Measurements from ENCODE around the gene APLP2.

DNA sequence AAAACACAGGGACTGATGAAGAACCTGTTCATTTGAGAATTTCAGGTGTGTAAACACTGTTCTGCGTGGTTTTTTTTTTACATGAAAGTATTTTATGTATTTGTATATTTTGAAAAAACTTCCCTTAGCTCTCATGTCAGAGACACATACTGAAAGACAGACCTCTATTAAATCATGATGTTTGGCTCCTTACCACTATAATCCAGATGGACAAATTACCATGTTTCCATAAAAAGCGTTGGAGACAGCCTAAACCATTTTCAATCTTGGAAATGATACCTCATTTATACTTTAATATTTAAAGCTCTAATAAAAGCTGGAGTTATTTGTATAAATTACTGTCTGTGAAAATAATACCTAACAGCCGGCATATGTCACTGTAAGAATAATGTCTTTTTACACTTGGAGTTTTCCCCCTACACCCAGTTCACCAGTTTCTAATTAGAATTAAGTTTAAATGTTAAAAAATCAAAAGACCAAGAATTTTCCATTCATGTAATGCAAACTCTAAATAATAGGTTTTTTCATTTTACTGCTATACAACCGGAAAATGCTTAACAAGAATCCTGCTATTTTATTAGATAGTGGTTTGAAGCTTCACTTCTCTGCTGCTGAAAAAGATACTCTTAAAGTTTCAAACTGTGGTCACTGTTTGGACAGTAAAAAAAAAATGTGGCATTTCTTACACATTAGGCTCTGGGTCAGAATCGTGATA lies 30.8 kb downstream of the APLP2 start:
- no peak for TF ChIP-seq POLR2A (IDR thresholded peaks at IDR 0.05; ENCODE audit: extremely low read depth, insufficient read length)
- TF ChIP-seq, protein P1, sequence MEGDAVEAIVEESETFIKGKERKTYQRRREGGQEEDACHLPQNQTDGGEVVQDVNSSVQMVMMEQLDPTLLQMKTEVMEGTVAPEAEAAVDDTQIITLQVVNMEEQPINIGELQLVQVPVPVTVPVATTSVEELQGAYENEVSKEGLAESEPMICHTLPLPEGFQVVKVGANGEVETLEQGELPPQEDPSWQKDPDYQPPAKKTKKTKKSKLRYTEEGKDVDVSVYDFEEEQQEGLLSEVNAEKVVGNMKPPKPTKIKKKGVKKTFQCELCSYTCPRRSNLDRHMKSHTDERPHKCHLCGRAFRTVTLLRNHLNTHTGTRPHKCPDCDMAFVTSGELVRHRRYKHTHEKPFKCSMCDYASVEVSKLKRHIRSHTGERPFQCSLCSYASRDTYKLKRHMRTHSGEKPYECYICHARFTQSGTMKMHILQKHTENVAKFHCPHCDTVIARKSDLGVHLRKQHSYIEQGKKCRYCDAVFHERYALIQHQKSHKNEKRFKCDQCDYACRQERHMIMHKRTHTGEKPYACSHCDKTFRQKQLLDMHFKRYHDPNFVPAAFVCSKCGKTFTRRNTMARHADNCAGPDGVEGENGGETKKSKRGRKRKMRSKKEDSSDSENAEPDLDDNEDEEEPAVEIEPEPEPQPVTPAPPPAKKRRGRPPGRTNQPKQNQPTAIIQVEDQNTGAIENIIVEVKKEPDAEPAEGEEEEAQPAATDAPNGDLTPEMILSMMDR (IDR thresholded peaks at IDR 0.05; ENCODE audit: low read depth, low read length) = no peak
